NB4 (cell line): ENCODE results near the gene USH2A.

Experiments
- CTCF ChIP-seq: IDR thresholded peaks from one replicate; pipeline ENCODE4 v1.5.1; 2012; ENCODE audit warnings: low read depth, low read length
- MYC ChIP-seq: IDR thresholded peaks from 2 replicates; pipeline ENCODE4 v1.6.1; 2011; ENCODE audit warnings: low read depth, low read length

GRCh38 chr1:215636258-215636965, 786.8 kb downstream of the USH2A start:
- TF ChIP-seq CTCF: no peak
- no peak for TF ChIP-seq MYC
